K562 (cell line): ENCODE results near the gene GRIA3.

ENCODE experiments used
- DNMT1 ChIP-seq: fragments of 450-650 bp; IDR thresholded peaks from 2 replicates; pipeline ENCODE4 v1.6.1; 2016; ENCODE audit warnings: antibody characterized with exemption, mild to moderate bottlenecking
- JUND ChIP-seq, 2 experiments: IDR thresholded peaks; 2 replicates in 1 of 2; 3 replicates in 1 of 2; pipeline ENCODE4 v1.6.1; 2011; ENCODE audit warnings: borderline replicate concordance in 2 of 2, low read depth in 2 of 2, low read length in 2 of 2, improper control_type of control experiment in 1 of 2, missing biosample characterization in 1 of 2, missing genetic modification characterization in 1 of 2, missing genetic modification reagents in 1 of 2
- MEF2D ChIP-seq: conservative IDR thresholded peaks from 2 replicates; pipeline ENCODE4 v1.6.1; 2016; ENCODE audit warnings: low read depth, missing genetic modification characterization, missing compliant biosample characterization
- NCOR1 ChIP-seq: fragments of 450-650 bp; IDR thresholded peaks from 2 replicates; pipeline ENCODE4 v1.6.1; 2016; ENCODE audit warnings: mild to moderate bottlenecking, moderate library complexity
- POLR2A ChIP-seq: fragments of 450-650 bp; conservative IDR thresholded peaks from 2 replicates; pipeline ENCODE4 v1.6.1; 2016
- RBM39 ChIP-seq: fragments of 200-400 bp; formaldehyde crosslinking; optimal IDR thresholded peaks from 2 replicates; pipeline ENCODE3; 2018; ENCODE audit warnings: low read depth, low read length
- TBL1XR1 ChIP-seq, 2 experiments: IDR thresholded peaks; 2 replicates each; pipeline ENCODE4 v1.6.1; 2012; ENCODE audit warnings: improper control_type of control experiment in 2 of 2, low read length in 2 of 2, mild to moderate bottlenecking in 1 of 2
- ZBTB7A ChIP-seq: IDR thresholded peaks from 2 replicates; pipeline ENCODE4 v1.6.1; 2011; ENCODE audit warnings: low read depth, mild to moderate bottlenecking, low read length, moderate library complexity, borderline replicate concordance; ENCODE audit not compliant: control insufficient read depth
- ZNF24 ChIP-seq: fragments of 450-650 bp; IDR thresholded peaks from 2 replicates; pipeline ENCODE4 v1.6.1; 2016
- ZNF274 ChIP-seq: IDR thresholded peaks from 2 replicates; pipeline ENCODE4 v1.6.1; 2011; ENCODE audit warnings: low read depth, mild to moderate bottlenecking, low read length, moderate library complexity, borderline replicate concordance
- TF ChIP-seq, protein P1 (sequence below), 3 experiments: IDR thresholded peaks in 2 of 3; conservative IDR thresholded peaks in 1 of 3; 2 replicates each; pipeline ENCODE4 v1.5.1; 2011 to 2012; ENCODE audit warnings: low read length in 3 of 3, mild to moderate bottlenecking in 3 of 3, control low read depth in 2 of 3, improper control_type of control experiment in 1 of 3, inconsistent platforms in 1 of 3, low read depth in 1 of 3, mixed read lengths in 1 of 3, moderate library complexity in 1 of 3; ENCODE audit not compliant: insufficient read depth in 2 of 3
- TF ChIP-seq, protein P2 (sequence below): sonication (generic); formaldehyde crosslinking; IDR thresholded peaks from 2 replicates; pipeline ENCODE4 v1.5.0; 2020; ENCODE audit warnings: missing genetic modification reagents

DNA sequence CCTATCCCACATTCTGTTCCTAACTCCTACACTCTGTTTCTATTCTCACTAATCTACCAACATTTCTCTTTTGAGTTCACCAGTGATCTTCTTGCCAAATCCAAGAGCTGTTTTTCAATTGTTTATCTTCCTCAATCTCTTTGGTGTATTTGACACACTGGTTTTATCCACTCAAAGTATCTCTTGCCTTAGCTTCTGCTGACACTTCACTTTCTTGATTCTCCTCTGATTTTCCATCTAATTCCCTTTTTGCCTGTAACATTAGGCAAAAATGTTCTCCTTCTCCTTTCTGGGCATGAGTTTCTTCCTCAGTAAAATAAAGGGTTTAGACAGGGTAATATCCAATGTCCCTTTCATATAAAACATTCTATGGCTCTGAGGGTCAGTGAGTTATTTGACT, 26.2 kb downstream of the GRIA3 start:
- TF ChIP-seq ZNF24 (no peak), ZNF274 (no peak), TBL1XR1 (IDR thresholded peaks at IDR 0.05; ENCODE audit: low read length in 2 of 2) (no peak), DNMT1 (no peak), NCOR1 (no peak), RBM39 (no peak), MEF2D (tag) (no peak), JUND (IDR thresholded peaks at IDR 0.05; ENCODE audit: borderline replicate concordance, low read depth, low read length) (no peak), JUND (tag; IDR thresholded peaks at IDR 0.05; ENCODE audit: borderline replicate concordance, low read depth, low read length) (no peak), POLR2A (no peak), ZBTB7A (no peak)
- TF ChIP-seq, protein P1, sequence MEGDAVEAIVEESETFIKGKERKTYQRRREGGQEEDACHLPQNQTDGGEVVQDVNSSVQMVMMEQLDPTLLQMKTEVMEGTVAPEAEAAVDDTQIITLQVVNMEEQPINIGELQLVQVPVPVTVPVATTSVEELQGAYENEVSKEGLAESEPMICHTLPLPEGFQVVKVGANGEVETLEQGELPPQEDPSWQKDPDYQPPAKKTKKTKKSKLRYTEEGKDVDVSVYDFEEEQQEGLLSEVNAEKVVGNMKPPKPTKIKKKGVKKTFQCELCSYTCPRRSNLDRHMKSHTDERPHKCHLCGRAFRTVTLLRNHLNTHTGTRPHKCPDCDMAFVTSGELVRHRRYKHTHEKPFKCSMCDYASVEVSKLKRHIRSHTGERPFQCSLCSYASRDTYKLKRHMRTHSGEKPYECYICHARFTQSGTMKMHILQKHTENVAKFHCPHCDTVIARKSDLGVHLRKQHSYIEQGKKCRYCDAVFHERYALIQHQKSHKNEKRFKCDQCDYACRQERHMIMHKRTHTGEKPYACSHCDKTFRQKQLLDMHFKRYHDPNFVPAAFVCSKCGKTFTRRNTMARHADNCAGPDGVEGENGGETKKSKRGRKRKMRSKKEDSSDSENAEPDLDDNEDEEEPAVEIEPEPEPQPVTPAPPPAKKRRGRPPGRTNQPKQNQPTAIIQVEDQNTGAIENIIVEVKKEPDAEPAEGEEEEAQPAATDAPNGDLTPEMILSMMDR (IDR thresholded peaks at IDR 0.05 in 2 of 3, conservative IDR thresholded peaks at IDR 0.05 in 1 of 3; ENCODE audit: insufficient read depth in 2 of 3, low read depth in 1 of 3, low read length in 3 of 3) = no peak
- TF ChIP-seq, protein P2, sequence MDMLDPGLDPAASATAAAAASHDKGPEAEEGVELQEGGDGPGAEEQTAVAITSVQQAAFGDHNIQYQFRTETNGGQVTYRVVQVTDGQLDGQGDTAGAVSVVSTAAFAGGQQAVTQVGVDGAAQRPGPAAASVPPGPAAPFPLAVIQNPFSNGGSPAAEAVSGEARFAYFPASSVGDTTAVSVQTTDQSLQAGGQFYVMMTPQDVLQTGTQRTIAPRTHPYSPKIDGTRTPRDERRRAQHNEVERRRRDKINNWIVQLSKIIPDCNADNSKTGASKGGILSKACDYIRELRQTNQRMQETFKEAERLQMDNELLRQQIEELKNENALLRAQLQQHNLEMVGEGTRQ (CRISPR knock-in tag) = no peak
